ENCODE results near the gene KRT8. TPM values are rescaled to one million over a fixed set of nuclear protein-coding genes. Genes with fewer than 3 reads are reported as not detected.
"Not testable (repeated sequence)": the region's sequence is repeated elsewhere in the genome, so short reads cannot be mapped to it uniquely, and the experiment has no call there.

The KRT8 gene
- total RNA-seq, 1 experiment from 2014 or later: 179 TPM

DNA sequence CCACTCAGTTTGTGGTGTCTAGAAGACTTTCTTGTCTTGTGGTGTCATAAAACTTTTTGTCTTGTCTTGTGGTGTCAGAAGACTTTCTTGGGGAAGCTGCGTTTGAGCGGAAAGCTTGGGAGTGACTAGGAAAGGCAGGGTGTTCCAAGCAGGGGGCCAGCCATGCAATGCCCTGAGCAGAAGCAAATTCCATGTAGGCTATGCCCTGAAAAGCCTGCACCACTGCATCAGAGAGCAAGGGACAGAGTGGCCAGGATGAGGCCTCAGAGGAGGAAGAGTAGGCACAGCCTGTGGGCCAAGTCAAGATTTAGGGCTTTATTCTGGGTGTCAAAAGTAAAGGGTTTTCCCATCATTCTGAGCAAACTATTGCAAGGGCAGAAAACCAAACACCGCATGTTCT lies 14.5 kb downstream of the KRT8 start:
- Mint-ChIP-seq H3K27ac (ENCODE audit: low read depth, unreplicated experiment) (no peak overlapping the region), H3K9me3 (ENCODE audit: unreplicated experiment) (no peaks in the 10 kb centered on the region), H3K4me3 (ENCODE audit: unreplicated experiment) (no peak overlapping the region), H3K27me3 (ENCODE audit: insufficient read depth, unreplicated experiment) (no peaks in the 10 kb centered on the region), H3K36me3 (ENCODE audit: insufficient read depth, unreplicated experiment) (no peaks in the 10 kb centered on the region), H3K4me1 (ENCODE audit: insufficient read depth, unreplicated experiment) (no peaks in the 10 kb centered on the region)
- intact Hi-C loops (cut with micrococcal nuclease): no loop called here
- POLR2A ChIA-PET: no interaction called here
- CTCF ChIA-PET: interaction anchor here (1.2 to 24.3 kb wide), 3 partner anchors 10 to 92 kb away, joined by 10 to 747 read pairs (median 12); partner anchors contain the start of gene KRT8
- TF ChIP-seq, protein P1, sequence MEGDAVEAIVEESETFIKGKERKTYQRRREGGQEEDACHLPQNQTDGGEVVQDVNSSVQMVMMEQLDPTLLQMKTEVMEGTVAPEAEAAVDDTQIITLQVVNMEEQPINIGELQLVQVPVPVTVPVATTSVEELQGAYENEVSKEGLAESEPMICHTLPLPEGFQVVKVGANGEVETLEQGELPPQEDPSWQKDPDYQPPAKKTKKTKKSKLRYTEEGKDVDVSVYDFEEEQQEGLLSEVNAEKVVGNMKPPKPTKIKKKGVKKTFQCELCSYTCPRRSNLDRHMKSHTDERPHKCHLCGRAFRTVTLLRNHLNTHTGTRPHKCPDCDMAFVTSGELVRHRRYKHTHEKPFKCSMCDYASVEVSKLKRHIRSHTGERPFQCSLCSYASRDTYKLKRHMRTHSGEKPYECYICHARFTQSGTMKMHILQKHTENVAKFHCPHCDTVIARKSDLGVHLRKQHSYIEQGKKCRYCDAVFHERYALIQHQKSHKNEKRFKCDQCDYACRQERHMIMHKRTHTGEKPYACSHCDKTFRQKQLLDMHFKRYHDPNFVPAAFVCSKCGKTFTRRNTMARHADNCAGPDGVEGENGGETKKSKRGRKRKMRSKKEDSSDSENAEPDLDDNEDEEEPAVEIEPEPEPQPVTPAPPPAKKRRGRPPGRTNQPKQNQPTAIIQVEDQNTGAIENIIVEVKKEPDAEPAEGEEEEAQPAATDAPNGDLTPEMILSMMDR (IDR thresholded peaks at IDR 0.05; ENCODE audit: unreplicated experiment): no peak
- no peak for DNase-seq (ENCODE audit: unreplicated experiment)
- BruUV-seq (replicated peaks): no TSS peak

DNA sequence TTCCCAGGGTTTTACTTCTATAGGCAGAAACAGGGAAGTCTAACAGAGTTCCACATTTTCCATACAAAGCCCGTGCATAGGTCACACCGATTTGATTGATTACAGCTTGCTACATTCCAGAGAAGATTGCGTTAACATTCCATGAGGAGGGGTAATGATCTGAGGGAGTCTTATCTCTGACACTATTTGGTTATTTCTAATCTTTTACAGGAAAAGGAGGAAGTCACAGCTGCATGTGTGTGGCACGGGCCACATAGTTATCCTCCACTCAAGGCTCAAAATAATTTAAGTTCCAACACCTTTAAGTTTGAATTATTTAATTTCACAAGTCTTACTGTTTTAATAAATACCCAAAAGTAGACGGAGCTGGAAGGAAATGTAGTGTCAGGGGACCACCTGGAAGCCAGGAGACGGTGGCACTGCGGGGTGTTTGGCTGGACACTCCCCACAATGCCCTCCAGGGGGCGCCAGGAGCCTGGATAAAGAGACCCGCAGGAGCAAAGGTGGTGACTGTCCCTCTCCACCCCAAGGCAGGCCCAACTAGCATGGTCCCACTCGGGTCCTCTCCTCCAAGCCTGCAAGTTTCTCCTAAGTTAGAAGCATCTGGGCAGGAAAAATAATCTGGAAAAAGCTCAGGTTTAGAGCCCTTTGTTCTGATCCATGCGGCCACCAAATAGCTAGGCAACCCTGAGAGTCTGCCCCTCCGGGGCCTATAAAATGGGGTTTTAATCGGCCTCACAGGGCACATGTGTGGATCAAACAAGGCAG lies 20.2 kb downstream of the KRT8 start:
- ChIA-PET CTCF (interaction anchor here (0.5 to 24.3 kb wide), 78 partner anchors 8 to 858 kb away, joined by 3 to 747 read pairs (median 4); partner anchors contain the start of genes KRT18, KRT5, KRT8 and KRT84), POLR2A (interaction anchor here (0.6 to 2.0 kb wide), 11 partner anchors 19 to 740 kb away, joined by 3 to 23 read pairs (median 4); partner anchors contain the start of genes EIF4B and KRT8)
- H3K27me3 Mint-ChIP-seq (ENCODE audit: insufficient read depth, unreplicated experiment): no peaks in the 10 kb centered on the region
- H3K4me1 Mint-ChIP-seq (ENCODE audit: insufficient read depth, unreplicated experiment): peaks cover 4% of the 10 kb centered on the region
- BruUV-seq (replicated peaks): no TSS peak
- no peak overlapping the region for H3K4me3 Mint-ChIP-seq (ENCODE audit: unreplicated experiment)
- H3K27ac Mint-ChIP-seq (ENCODE audit: low read depth, unreplicated experiment): no peak overlapping the region
- intact Hi-C loops (cut with micrococcal nuclease): loop anchor here (1.0 kb wide), 3 partner anchors 68 to 97 kb away; no protein-coding TSS in a partner anchor
- H3K36me3 Mint-ChIP-seq (ENCODE audit: insufficient read depth, unreplicated experiment): no peaks in the 10 kb centered on the region
- no peaks in the 10 kb centered on the region for H3K9me3 Mint-ChIP-seq (ENCODE audit: unreplicated experiment)
- peak; percentile 77 for DNase-seq (ENCODE audit: unreplicated experiment)
- TF ChIP-seq, protein P1 (IDR thresholded peaks at IDR 0.05; ENCODE audit: unreplicated experiment): peak; percentile 93

DNA sequence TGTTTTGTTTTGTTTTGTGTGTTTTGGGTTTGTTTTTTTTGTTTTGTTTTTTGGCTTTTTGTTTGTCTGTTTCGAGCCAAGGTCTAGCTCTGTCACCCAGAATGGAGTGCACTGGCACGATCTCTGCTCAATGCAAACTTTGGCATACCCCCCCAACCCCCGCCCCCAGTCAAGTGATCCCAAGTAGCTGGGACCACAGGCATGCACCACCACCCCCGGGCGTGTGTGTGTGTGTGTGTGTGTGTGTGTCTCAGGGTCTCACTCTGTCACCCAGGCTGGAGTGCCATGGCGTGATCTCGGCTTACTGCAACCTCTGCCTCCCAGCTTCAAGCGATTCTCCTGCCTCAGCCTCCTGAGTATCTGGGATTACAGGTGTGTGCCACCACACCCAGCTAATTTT lies 24.4 kb downstream of the KRT8 start:
- DNase-seq (ENCODE audit: unreplicated experiment); H3K36me3 Mint-ChIP-seq (ENCODE audit: insufficient read depth, unreplicated experiment); H3K27me3 Mint-ChIP-seq (ENCODE audit: insufficient read depth, unreplicated experiment); BruUV-seq (replicated peaks); H3K27ac Mint-ChIP-seq (ENCODE audit: low read depth, unreplicated experiment); H3K4me3 Mint-ChIP-seq (ENCODE audit: unreplicated experiment); H3K9me3 Mint-ChIP-seq (ENCODE audit: unreplicated experiment): not testable (repeated sequence)
- POLR2A ChIA-PET: interaction anchor here (1.7 to 17.0 kb wide), 5 partner anchors 298 to 733 kb away, joined by 17 to 675 read pairs (median 141); partner anchors contain the start of genes KRT5 and KRT6A
- CTCF ChIA-PET: interaction anchor here (0.6 to 24.3 kb wide), 65 partner anchors 8 to 1327 kb away, joined by 3 to 747 read pairs (median 5); partner anchors contain the start of genes KRT5, KRT6A, KRT74 and KRT8
- intact Hi-C loops (cut with micrococcal nuclease): loop anchor here (1.0 kb wide), 3 partner anchors 297 to 723 kb away; no protein-coding TSS in a partner anchor
- peaks cover 40% of the 10 kb centered on the region for H3K4me1 Mint-ChIP-seq (ENCODE audit: insufficient read depth, unreplicated experiment)

DNA sequence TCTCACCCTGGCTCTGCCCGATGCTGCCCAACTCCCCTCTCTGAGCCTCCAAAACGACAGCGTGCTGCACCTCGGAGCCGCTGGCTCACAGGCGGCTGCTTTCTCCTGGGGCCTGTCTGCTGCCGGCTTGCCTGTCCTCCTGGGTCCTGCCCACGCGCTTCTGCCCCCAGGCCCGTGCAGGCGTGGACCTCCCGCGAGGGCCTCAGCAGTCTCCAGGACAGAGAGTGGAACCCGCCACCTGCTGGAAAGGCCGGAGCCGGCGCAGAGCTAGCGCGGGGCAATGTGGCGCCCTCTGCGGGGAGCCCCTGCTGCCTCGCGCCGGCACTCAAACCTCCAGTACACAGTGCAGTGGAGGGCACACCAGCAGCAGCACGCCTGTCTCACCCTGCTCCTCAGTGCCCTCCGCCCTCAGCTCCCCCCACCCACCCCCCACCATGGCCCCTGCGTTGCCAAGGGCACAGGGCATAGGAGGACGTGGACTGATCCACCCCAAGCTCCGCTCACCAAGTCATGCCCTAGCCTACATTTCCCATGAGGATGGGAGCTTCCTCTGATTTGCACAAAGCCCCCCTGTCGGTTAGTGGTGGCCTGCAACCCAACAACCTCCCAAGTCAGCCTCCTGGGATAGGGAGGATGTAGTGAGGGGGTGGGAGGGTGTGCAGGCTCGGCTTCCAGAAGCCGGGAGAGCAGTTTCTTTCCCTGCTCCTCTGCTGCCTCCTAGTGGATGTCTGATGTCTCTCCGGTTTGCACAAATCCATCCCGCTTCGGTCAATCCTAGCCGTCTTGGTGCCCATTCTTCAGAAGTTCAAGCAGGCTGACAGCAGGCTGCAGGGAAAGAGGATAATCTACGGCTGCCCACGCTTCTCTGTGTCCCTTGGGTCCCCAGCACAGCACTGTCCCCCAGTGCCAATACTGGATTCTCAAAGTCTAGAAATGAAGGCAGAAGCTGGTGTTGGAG lies 25.2 kb downstream of the KRT8 start:
- Mint-ChIP-seq H3K9me3 (ENCODE audit: unreplicated experiment) (no peaks in the 10 kb centered on the region), H3K27ac (ENCODE audit: low read depth, unreplicated experiment) (no peak overlapping the region), H3K36me3 (ENCODE audit: insufficient read depth, unreplicated experiment) (no peaks in the 10 kb centered on the region), H3K27me3 (ENCODE audit: insufficient read depth, unreplicated experiment) (no peaks in the 10 kb centered on the region), H3K4me1 (ENCODE audit: insufficient read depth, unreplicated experiment) (peaks cover 48% of the 10 kb centered on the region), H3K4me3 (ENCODE audit: unreplicated experiment) (peak overlapping the region; percentile 48)
- TF ChIP-seq, protein P1 (IDR thresholded peaks at IDR 0.05; ENCODE audit: unreplicated experiment): peak; percentile 89
- no TSS peak for BruUV-seq (replicated peaks)
- CTCF ChIA-PET: interaction anchor here (0.5 to 24.3 kb wide), 87 partner anchors 9 to 902 kb away, joined by 3 to 747 read pairs (median 4); partner anchors contain the start of genes KRT5, KRT6A, KRT73 and KRT74
- DNase-seq (ENCODE audit: unreplicated experiment): peak; percentile 94
- intact Hi-C loops (cut with micrococcal nuclease): loop anchor here (1.0 to 10.0 kb wide), 7 partner anchors 296 to 740 kb away; no protein-coding TSS in a partner anchor
- POLR2A ChIA-PET: interaction anchor here (0.6 to 17.0 kb wide), 11 partner anchors 9 to 808 kb away, joined by 3 to 675 read pairs (median 6); partner anchors contain the start of genes KRT5 and KRT6A
